H1 (cell line): ENCODE data around the gene SLC5A10. TPM values are rescaled to one million over a fixed set of nuclear protein-coding genes. Genes with fewer than 3 reads are reported as not detected.
A peak's percentile ranks its signal among the peaks of the same experiment; 100 is the strongest.

ENCODE experiments used
- CTCF ChIA-PET: fragments of 300-600 bp; sonication (Branson Sonifier 250); formaldehyde crosslinking; loops from one replicate; lab custom pipeline; 2021; ENCODE audit not compliant: partially characterized antibody; lab: Charles Lee
- POLR2A ChIA-PET: fragments of 300-600 bp; sonication (Branson Sonifier 250); formaldehyde crosslinking; loops from one replicate; lab custom pipeline; 2021; ENCODE audit warnings: inconsistent platforms; ENCODE audit not compliant: partially characterized antibody; lab: Charles Lee
- DNase-seq, 2 experiments: peaks; one replicate each; pipeline versions ENCODE4 v3.0.0 to v3.0.0-alpha.2; 2010 to 2022; ENCODE audit warnings: low spot score in 2 of 2, low read depth in 1 of 2, mixed read lengths in 1 of 2
- FAIRE-seq: peaks from 2 replicates; lab custom pipeline; 2011; peaks lifted over from hg19 to GRCh38; lab: Jason Lieb, UNC
- H2AFZ ChIP-seq: 2 replicates; pipeline ENCODE4 v1.8.1; 2012; ENCODE audit warnings: low read length, inconsistent platforms
- H2AK5ac ChIP-seq: 2 replicates; pipeline ENCODE4 v1.6.1; 2013; ENCODE audit warnings: low read depth, low read length
- H2BK120ac ChIP-seq: replicated peaks from 2 replicates; pipeline ENCODE3; 2013; ENCODE audit warnings: low read depth, low read length, inconsistent platforms
- H2BK12ac ChIP-seq: 2 replicates; pipeline ENCODE4 v1.6.1; 2013; ENCODE audit warnings: low read depth, low read length
- H2BK15ac ChIP-seq: 2 replicates; pipeline ENCODE4 v1.6.1; 2013; ENCODE audit warnings: low read length
- H2BK20ac ChIP-seq: 2 replicates; pipeline ENCODE4 v1.6.1; 2013; ENCODE audit warnings: low read length
- H2BK5ac ChIP-seq: 2 replicates; pipeline ENCODE4 v1.6.1; 2013; ENCODE audit warnings: low read depth, low read length
- H3K14ac ChIP-seq: 2 replicates; pipeline ENCODE4 v1.6.1; 2013; ENCODE audit warnings: inconsistent platforms; ENCODE audit not compliant: insufficient read length
- H3K18ac ChIP-seq: 2 replicates; pipeline ENCODE4 v1.6.1; 2013; ENCODE audit warnings: low read length; ENCODE audit errors: extremely low read depth
- H3K23ac ChIP-seq: 2 replicates; pipeline ENCODE4 v1.6.1; 2013; ENCODE audit warnings: inconsistent platforms; ENCODE audit not compliant: insufficient read length
- H3K23me2 ChIP-seq: 2 replicates; pipeline ENCODE4 v1.6.1; 2013; ENCODE audit warnings: low read depth, low read length
- H3K27ac ChIP-seq: 2 replicates; pipeline ENCODE4 v1.6.1; 2011; ENCODE audit warnings: low read depth, low read length, inconsistent platforms
- H3K27me3 ChIP-seq, 4 experiments: replicated peaks in 1 of 4; 1 replicate in 1 of 4; 2 replicates in 3 of 4; pipeline versions ENCODE4 v1.6.1 to v1.8.1; 2011 to 2013; ENCODE audit warnings: low read length in 3 of 4, mild to moderate bottlenecking in 3 of 4, inconsistent platforms in 2 of 4, mixed read lengths in 2 of 4, moderate library complexity in 1 of 4; ENCODE audit not compliant: control insufficient read depth in 3 of 4, insufficient read depth in 3 of 4; ENCODE audit errors: extremely low read depth in 1 of 4
- H3K36me3 ChIP-seq, 4 experiments: 2 replicates each; pipeline versions ENCODE4 v1.6.1 to v1.8.1; 2011 to 2013; ENCODE audit warnings: mild to moderate bottlenecking in 4 of 4, low read length in 3 of 4, moderate library complexity in 2 of 4, control low read depth in 1 of 4, inconsistent platforms in 1 of 4; ENCODE audit not compliant: insufficient read depth in 4 of 4, control insufficient read depth in 2 of 4
- H3K4ac ChIP-seq: replicated peaks from 2 replicates; pipeline ENCODE3; 2013; ENCODE audit warnings: low read length, low read depth, mixed read lengths, inconsistent platforms; ENCODE audit not compliant: insufficient read length
- H3K4me1 ChIP-seq, 4 experiments: replicated peaks in 1 of 4; 1 replicate in 1 of 4; 2 replicates in 3 of 4; pipeline versions ENCODE4 v1.6.1 to v1.8.1; 2011 to 2013; ENCODE audit warnings: low read length in 3 of 4, inconsistent platforms in 2 of 4, mixed read lengths in 1 of 4; ENCODE audit not compliant: insufficient read depth in 4 of 4, control insufficient read depth in 3 of 4
- H3K4me2 ChIP-seq, 2 experiments: 2 replicates each; pipeline versions ENCODE4 v1.6.1 to v1.8.1; 2011 to 2013; ENCODE audit warnings: low read depth in 2 of 2, low read length in 2 of 2, control low read depth in 1 of 2, inconsistent platforms in 1 of 2, mild to moderate bottlenecking in 1 of 2; ENCODE audit not compliant: insufficient read depth in 1 of 2
- H3K4me3 ChIP-seq, 4 experiments: fragments of 200-600, 300-600 bp in 1 of 4; sonication (generic), shearing (Covaris generic), sonication (Bioruptor Twin) in 1 of 4; 2 replicates each; pipeline versions ENCODE4 v1.5.1 to v1.8.1; 2011 to 2016; ENCODE audit warnings: low read length in 4 of 4, low read depth in 3 of 4, control low read depth in 2 of 4, inconsistent platforms in 2 of 4, mild to moderate bottlenecking in 2 of 4, mixed read lengths in 1 of 4, moderate library complexity in 1 of 4; ENCODE audit not compliant: insufficient read depth in 2 of 4; ENCODE audit errors: extremely low read depth in 1 of 4
- H3K56ac ChIP-seq: replicated peaks from 2 replicates; pipeline ENCODE3; 2013; ENCODE audit warnings: low read depth, mild to moderate bottlenecking, mixed read lengths, low read length, inconsistent platforms; ENCODE audit not compliant: insufficient read length
- H3K79me1 ChIP-seq: 2 replicates; pipeline ENCODE4 v1.6.1; 2013; ENCODE audit warnings: low read depth, low read length, control low read depth
- H3K79me2 ChIP-seq, 2 experiments: 2 replicates each; pipeline versions ENCODE4 v1.6.1 to v1.8.1; 2012 to 2013; ENCODE audit warnings: low read length in 2 of 2, mild to moderate bottlenecking in 2 of 2, inconsistent platforms in 1 of 2; ENCODE audit not compliant: insufficient read depth in 2 of 2, control insufficient read depth in 1 of 2
- H3K9ac ChIP-seq, 4 experiments: replicated peaks in 1 of 4; 1 replicate in 1 of 4; 2 replicates in 3 of 4; pipeline versions ENCODE4 v1.6.1 to v1.8.1; 2011 to 2013; ENCODE audit warnings: low read depth in 3 of 4, low read length in 3 of 4, control low read depth in 2 of 4, mild to moderate bottlenecking in 2 of 4, moderate library complexity in 2 of 4, inconsistent platforms in 1 of 4; ENCODE audit errors: extremely low read depth in 1 of 4
- H3K9me3 ChIP-seq, 2 experiments: 2 replicates each; pipeline versions ENCODE4 v1.6.1 to v1.8.1; 2012 to 2013; ENCODE audit warnings: mild to moderate bottlenecking in 2 of 2, moderate library complexity in 2 of 2, control low read depth in 1 of 2, inconsistent platforms in 1 of 2, low read depth in 1 of 2, low read length in 1 of 2, mixed read lengths in 1 of 2; ENCODE audit not compliant: insufficient read depth in 2 of 2
- H4K20me1 ChIP-seq, 2 experiments: replicated peaks in 1 of 2; 2 replicates each; pipeline versions ENCODE3 to v1.8.1; 2011 to 2013; ENCODE audit warnings: inconsistent platforms in 2 of 2, low read length in 2 of 2, mild to moderate bottlenecking in 1 of 2; ENCODE audit not compliant: insufficient read depth in 2 of 2, control insufficient read depth in 1 of 2
- H4K5ac ChIP-seq: 2 replicates; pipeline ENCODE4 v1.6.1; 2013; ENCODE audit warnings: low read length, low read depth, mixed read lengths, inconsistent platforms; ENCODE audit not compliant: insufficient read length
- H4K8ac ChIP-seq: 2 replicates; pipeline ENCODE4 v1.8.0; 2013; ENCODE audit warnings: mild to moderate bottlenecking, moderate library complexity, low read length, inconsistent platforms; ENCODE audit not compliant: insufficient read depth; ENCODE audit errors: extremely low read depth
- H4K91ac ChIP-seq: replicated peaks from 2 replicates; pipeline ENCODE3; 2013; ENCODE audit warnings: low read length, mixed read lengths, inconsistent platforms; ENCODE audit not compliant: insufficient read length
- HDAC2 ChIP-seq, 2 experiments: fragments of 300-600 bp in 1 of 2; sonication (generic) in 1 of 2; IDR thresholded peaks; 2 replicates each; pipeline ENCODE4 v1.6.1; 2011 to 2012; ENCODE audit warnings: low read depth in 2 of 2, low read length in 2 of 2, mild to moderate bottlenecking in 2 of 2, moderate library complexity in 2 of 2, borderline replicate concordance in 1 of 2, inconsistent platforms in 1 of 2
- SIRT6 ChIP-seq: IDR thresholded peaks from one replicate; pipeline ENCODE4 v1.7.1; 2012; ENCODE audit warnings: low read length, inconsistent platforms
- SUZ12 ChIP-seq: fragments of 200-600 bp; sonication (generic); IDR thresholded peaks from 2 replicates; pipeline ENCODE4 v1.6.1; 2012; ENCODE audit warnings: mild to moderate bottlenecking, inconsistent platforms, low read length, moderate library complexity, mixed read lengths
- TCF12 ChIP-seq: IDR thresholded peaks from 2 replicates; pipeline ENCODE4 v1.6.1; 2011; ENCODE audit warnings: low read depth, mild to moderate bottlenecking, low read length
- ZNF274 ChIP-seq: IDR thresholded peaks from 2 replicates; pipeline ENCODE4 v1.7.0; 2012; ENCODE audit warnings: low read length, borderline replicate concordance; ENCODE audit errors: extremely low read depth
- WGBS, 2 experiments: shearing (Covaris generic) in 1 of 2; methylation state at CpG; one replicate each; pipeline versions ENCODE4 v1.1.6 to v1.1.7; 2013 to 2015; ENCODE audit warnings: low lambda C conversion rate in 2 of 2, mixed read lengths in 2 of 2, inconsistent platforms in 1 of 2, low coverage in 1 of 2, missing lambda C conversion rate in 1 of 2; ENCODE audit not compliant: insufficient replicate concordance in 2 of 2, insufficient coverage in 1 of 2, insufficient read length in 1 of 2; ENCODE audit errors: extremely low coverage in 1 of 2, missing lambda C conversion rate in 1 of 2; 5-methylcytosine and 5-hydroxymethylcytosine counted together
- polyA plus RNA-seq, 7 experiments: library from polyadenylated mRNA; depleted of rRNA in 3 of 7; stranded (reverse) in 5 of 7; unstranded in 2 of 7; fragments of >200 nt in 5 of 7; fragments of 200-250 nt in 2 of 7; gene quantifications; 1 replicate in 5 of 7; 2 replicates in 1 of 7; 4 replicates in 1 of 7; pipeline versions ENCODE4 v1.2.1 to v1.2.3, GENCODE V29; 2011 to 2013; ENCODE audit warnings: missing spikeins in 2 of 7, mixed read lengths in 2 of 7
- total RNA-seq: library from RNA; stranded (reverse); fragmentation: NEBNext Ultra II Directional; extraction: Animal tissue kit (Norgen Biotek cat#: 25700); gene quantifications from 2 replicates; pipeline ENCODE4 v1.2.1, GENCODE V29; 2021

Gene SLC5A10
- total and polyA plus RNA-seq, 2 of the 8 experiments (the other 6 are each of a cell fraction or from before 2014, with no cell fraction given): 0.05 to 0.11 TPM

DNA sequence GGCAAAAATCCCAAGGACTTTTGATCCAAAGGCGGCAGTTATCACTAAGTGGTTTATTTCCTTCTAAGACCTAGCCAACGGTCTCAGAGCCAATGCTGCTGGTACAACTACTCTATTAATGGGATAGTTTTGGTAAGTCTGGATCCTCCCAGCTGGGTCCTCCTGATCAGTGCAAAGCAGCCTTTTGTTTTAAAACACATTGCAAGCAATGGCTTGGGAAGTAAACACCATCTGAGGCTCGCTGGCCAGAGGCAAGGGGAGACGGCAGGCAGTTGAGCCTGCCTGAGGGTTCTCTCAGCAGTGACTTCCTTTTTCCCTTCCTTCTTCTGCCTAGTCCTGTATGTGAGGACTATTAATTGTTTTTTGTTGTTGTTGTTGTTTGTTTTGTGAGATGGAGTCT is 1.6 kb upstream of the SLC5A10 start:
- H4K91ac ChIP-seq: no peak overlapping the region
- POLR2A ChIA-PET: no interaction called here
- H3K14ac ChIP-seq: no peak overlapping the region
- H3K23ac ChIP-seq: no peak overlapping the region
- H3K56ac ChIP-seq: no peak overlapping the region
- H3K27ac ChIP-seq: no peak overlapping the region
- H3K4ac ChIP-seq: peak overlapping the region; percentile 66
- H3K18ac ChIP-seq: no peak overlapping the region
- H3K9ac ChIP-seq: no peak overlapping the region
- no peaks in the 10 kb centered on the region for H3K36me3 ChIP-seq
- TF ChIP-seq HDAC2 (IDR thresholded peaks at IDR 0.05; ENCODE audit: borderline replicate concordance in 1 of 2, low read depth in 2 of 2, low read length in 2 of 2) (no peak), SUZ12 (no peak), ZNF274 (no peak), TCF12 (no peak), SIRT6 (no peak)
- H3K79me1 ChIP-seq: no peaks in the 10 kb centered on the region
- no peak overlapping the region for H2BK120ac ChIP-seq
- no peak overlapping the region for H3K4me2 ChIP-seq
- FAIRE-seq (no peak), DNase-seq (no peak)
- H4K8ac ChIP-seq: no peak overlapping the region
- no peak overlapping the region for H2AK5ac ChIP-seq
- no peaks in the 10 kb centered on the region for H3K27me3 ChIP-seq
- H3K23me2 ChIP-seq: no peaks in the 10 kb centered on the region
- no peaks in the 10 kb centered on the region; a peak in 1 of 7 replicates for H3K4me1 ChIP-seq
- H2BK5ac ChIP-seq: no peak overlapping the region
- no peaks in the 10 kb centered on the region for H3K9me3 ChIP-seq
- H2BK12ac ChIP-seq: no peak overlapping the region
- no peak overlapping the region for H4K5ac ChIP-seq
- no peak overlapping the region for H2AFZ ChIP-seq
- H3K4me3 ChIP-seq: no peak overlapping the region
- no peaks in the 10 kb centered on the region for H4K20me1 ChIP-seq
- no peak overlapping the region for H2BK15ac ChIP-seq
- CTCF ChIA-PET: interaction anchor here (0.6 to 2.6 kb wide), 3 partner anchors 8 to 46 kb away, joined by 4 to 10 read pairs (median 8); no protein-coding TSS in a partner anchor
- no peak overlapping the region for H2BK20ac ChIP-seq
- WGBS, 2 experiments: 88% methylated on average over 4 of the region's 4 CpGs; no CpG with 5 or more reads in 1 of the 2 experiments
- H3K79me2 ChIP-seq: no peaks in the 10 kb centered on the region
